Stimulated activated CD4-positive, alpha-beta T cell treated with anti-CD3 and anti-CD28 coated beads, Interleukin-4, amount 100 ng/mL, for 4 hours (primary cell): ENCODE measurements around the gene NSD1.

Source experiments
- DNase-seq, 2 experiments: peaks; one replicate each; pipeline ENCODE4 v3.0.0-alpha.2; 2020

The NSD1 gene

GRCh38 chr5:177311723-177312648 is 178.4 kb downstream of the NSD1 start, which contains the start of gene MXD3:
TSS of gene MXD3 (minus strand) at chr5:177311898. CDS start at chr5:177311830, 68 bp downstream.
- peak; percentile 93 to 95 for DNase-seq

- DNase-seq = no peak
Measured at GRCh38 chr5:177312649-177313181, 179.1 kb downstream of the NSD1 start.

GRCh38 chr5:177313561-177314259 is 180.1 kb downstream of the NSD1 start:
- no peak for DNase-seq

GRCh38 chr5:177314376-177315342 is 181.1 kb downstream of the NSD1 start:
- no peak for DNase-seq

GRCh38 chr5:177315411-177315810 is 181.8 kb downstream of the NSD1 start:
- no peak for DNase-seq

- no peak for DNase-seq
Measured at GRCh38 chr5:177316005-177316404, 182.4 kb downstream of the NSD1 start.

- peak; percentile 66 to 72 for DNase-seq
Measured at GRCh38 chr5:177317959-177318377, 184.4 kb downstream of the NSD1 start.

- no peak for DNase-seq
Measured at GRCh38 chr5:177319913-177320588, 186.5 kb downstream of the NSD1 start.

- no peak for DNase-seq
Measured at GRCh38 chr5:177320879-177321278, 187.3 kb downstream of the NSD1 start.

GRCh38 chr5:177325868-177326381 is 192.4 kb downstream of the NSD1 start:
- no peak for DNase-seq

- DNase-seq = no peak
Measured at GRCh38 chr5:177327539-177328522, 194.3 kb downstream of the NSD1 start.

- no peak for DNase-seq
Measured at GRCh38 chr5:177328545-177329231, 195.1 kb downstream of the NSD1 start.

GRCh38 chr5:177329883-177330282 is 196.3 kb downstream of the NSD1 start:
- no peak for DNase-seq

- DNase-seq = no peak
Measured at GRCh38 chr5:177330991-177331842, 197.6 kb downstream of the NSD1 start.

- no peak for DNase-seq
Measured at GRCh38 chr5:177332031-177332895, 198.7 kb downstream of the NSD1 start.

GRCh38 chr5:177332896-177333260 is 199.3 kb downstream of the NSD1 start:
- no peak for DNase-seq

GRCh38 chr5:177333420-177334154 is 200.0 kb downstream of the NSD1 start:
- DNase-seq = no peak
